ENCODE results near the gene RPGRIP1.

Gene RPGRIP1

GRCh38 chr14:21279783-21280182 is at the start of gene RPGRIP1:
Gene RPGRIP1 (plus strand): TSS chr14:21280083. CDS start chr14:21287977, 7,894 bp downstream.
- H3K4me3 Mint-ChIP-seq = no peak within 1 kb of the TSS
- H3K9me3 Mint-ChIP-seq = no peaks in the 10 kb centered on the region
- no peak within 1 kb of the TSS for H3K27ac Mint-ChIP-seq
- no peaks in the 10 kb centered on the region for H3K4me1 Mint-ChIP-seq (ENCODE audit: low read depth)
- H3K27me3 Mint-ChIP-seq = no peaks in the 10 kb centered on the region
- H3K36me3 Mint-ChIP-seq (ENCODE audit: low read depth) = no peaks in the 10 kb centered on the region

GRCh38 chr14:21231020-21231652 is 48.7 kb upstream of the RPGRIP1 start:
- Mint-ChIP-seq H3K9me3 (no peaks in the 10 kb centered on the region), H3K4me3 (peak overlapping the region; percentile 76), H3K36me3 (ENCODE audit: low read depth) (peaks cover 89% of the 10 kb centered on the region), H3K4me1 (ENCODE audit: low read depth) (peaks cover 87% of the 10 kb centered on the region), H3K27ac (peak overlapping the region; percentile 84), H3K27me3 (no peaks in the 10 kb centered on the region)

- H3K4me1 Mint-ChIP-seq (ENCODE audit: low read depth) = peaks cover 89% of the 10 kb centered on the region
- H3K27ac Mint-ChIP-seq = peak overlapping the region; percentile 81
- peaks cover 91% of the 10 kb centered on the region for H3K36me3 Mint-ChIP-seq (ENCODE audit: low read depth)
- peak overlapping the region; percentile 24 for H3K4me3 Mint-ChIP-seq
- H3K9me3 Mint-ChIP-seq = no peaks in the 10 kb centered on the region
- H3K27me3 Mint-ChIP-seq = no peaks in the 10 kb centered on the region
These were observed 46.3 kb upstream of the RPGRIP1 start for GRCh38 chr14:21233457-21234076.

- Mint-ChIP-seq H3K27ac (peak overlapping the region; percentile 81), H3K36me3 (ENCODE audit: low read depth) (peaks cover 96% of the 10 kb centered on the region), H3K9me3 (no peaks in the 10 kb centered on the region), H3K4me1 (ENCODE audit: low read depth) (peaks cover 95% of the 10 kb centered on the region), H3K4me3 (peak overlapping the region; percentile 24), H3K27me3 (no peaks in the 10 kb centered on the region)
These were observed 45.8 kb upstream of the RPGRIP1 start for GRCh38 chr14:21234112-21234511.

- Mint-ChIP-seq H3K36me3 (ENCODE audit: low read depth) (peaks cover 92% of the 10 kb centered on the region), H3K4me1 (ENCODE audit: low read depth) (peaks cover 89% of the 10 kb centered on the region), H3K27me3 (no peaks in the 10 kb centered on the region), H3K27ac (peak overlapping the region; percentile 14), H3K4me3 (no peak overlapping the region), H3K9me3 (no peaks in the 10 kb centered on the region)
These were observed 42.7 kb upstream of the RPGRIP1 start for GRCh38 chr14:21236948-21237797.

GRCh38 chr14:21238823-21239518 is 40.9 kb upstream of the RPGRIP1 start:
- H3K27ac Mint-ChIP-seq = peak overlapping the region; percentile 79
- H3K9me3 Mint-ChIP-seq = no peaks in the 10 kb centered on the region
- no peaks in the 10 kb centered on the region for H3K27me3 Mint-ChIP-seq
- H3K36me3 Mint-ChIP-seq (ENCODE audit: low read depth) = peaks cover 91% of the 10 kb centered on the region
- peaks cover 87% of the 10 kb centered on the region for H3K4me1 Mint-ChIP-seq (ENCODE audit: low read depth)
- H3K4me3 Mint-ChIP-seq = peak overlapping the region; percentile 2

GRCh38 chr14:21240417-21240816 is 39.5 kb upstream of the RPGRIP1 start:
- peak overlapping the region; percentile 17 for H3K4me3 Mint-ChIP-seq
- no peaks in the 10 kb centered on the region for H3K27me3 Mint-ChIP-seq
- peaks cover 81% of the 10 kb centered on the region for H3K4me1 Mint-ChIP-seq (ENCODE audit: low read depth)
- H3K9me3 Mint-ChIP-seq = no peaks in the 10 kb centered on the region
- H3K36me3 Mint-ChIP-seq (ENCODE audit: low read depth) = peaks cover 86% of the 10 kb centered on the region
- H3K27ac Mint-ChIP-seq = no peak overlapping the region

- peaks cover 78% of the 10 kb centered on the region for H3K4me1 Mint-ChIP-seq (ENCODE audit: low read depth)
- no peaks in the 10 kb centered on the region for H3K9me3 Mint-ChIP-seq
- H3K4me3 Mint-ChIP-seq = no peak overlapping the region
- H3K27me3 Mint-ChIP-seq = no peaks in the 10 kb centered on the region
- peak overlapping the region; percentile 43 for H3K27ac Mint-ChIP-seq
- H3K36me3 Mint-ChIP-seq (ENCODE audit: low read depth) = peaks cover 84% of the 10 kb centered on the region
These were observed 38.6 kb upstream of the RPGRIP1 start for GRCh38 chr14:21241218-21241819.

GRCh38 chr14:21244544-21244943 is 35.3 kb upstream of the RPGRIP1 start:
- Mint-ChIP-seq H3K9me3 (no peaks in the 10 kb centered on the region), H3K36me3 (ENCODE audit: low read depth) (peaks cover 82% of the 10 kb centered on the region), H3K27ac (peak overlapping the region; percentile 31), H3K4me3 (no peak overlapping the region), H3K27me3 (no peaks in the 10 kb centered on the region), H3K4me1 (ENCODE audit: low read depth) (peaks cover 77% of the 10 kb centered on the region)

- Mint-ChIP-seq H3K4me3 (no peak overlapping the region), H3K9me3 (no peaks in the 10 kb centered on the region), H3K27me3 (no peaks in the 10 kb centered on the region), H3K36me3 (ENCODE audit: low read depth) (peaks cover 84% of the 10 kb centered on the region), H3K27ac (no peak overlapping the region), H3K4me1 (ENCODE audit: low read depth) (peaks cover 80% of the 10 kb centered on the region)
These were observed 34.1 kb upstream of the RPGRIP1 start for GRCh38 chr14:21245813-21246212.

- peaks cover 85% of the 10 kb centered on the region for H3K36me3 Mint-ChIP-seq (ENCODE audit: low read depth)
These were observed 31.5 kb upstream of the RPGRIP1 start for GRCh38 chr14:21248338-21248737.

GRCh38 chr14:21248739-21249411 is 31.0 kb upstream of the RPGRIP1 start:
- no peaks in the 10 kb centered on the region for H3K27me3 Mint-ChIP-seq
- H3K4me3 Mint-ChIP-seq = peak overlapping the region; percentile 5
- H3K36me3 Mint-ChIP-seq (ENCODE audit: low read depth) = peaks cover 86% of the 10 kb centered on the region
- no peaks in the 10 kb centered on the region for H3K9me3 Mint-ChIP-seq
- H3K27ac Mint-ChIP-seq = peak overlapping the region; percentile 43
- peaks cover 85% of the 10 kb centered on the region for H3K4me1 Mint-ChIP-seq (ENCODE audit: low read depth)

More at GRCh38 chr14:21248338-21248737, 31.5 kb upstream of the RPGRIP1 start:
- H3K27ac Mint-ChIP-seq = peak overlapping the region; percentile 43
- peak overlapping the region; percentile 21 for H3K4me3 Mint-ChIP-seq
- H3K9me3 Mint-ChIP-seq = no peaks in the 10 kb centered on the region
- no peaks in the 10 kb centered on the region for H3K27me3 Mint-ChIP-seq
- H3K4me1 Mint-ChIP-seq (ENCODE audit: low read depth) = peaks cover 83% of the 10 kb centered on the region

- Mint-ChIP-seq H3K4me3 (no peak overlapping the region), H3K4me1 (ENCODE audit: low read depth) (peaks cover 87% of the 10 kb centered on the region), H3K27ac (no peak overlapping the region), H3K27me3 (no peaks in the 10 kb centered on the region), H3K9me3 (no peaks in the 10 kb centered on the region), H3K36me3 (ENCODE audit: low read depth) (peaks cover 93% of the 10 kb centered on the region)
These were observed 28.7 kb upstream of the RPGRIP1 start for GRCh38 chr14:21251215-21251614.

GRCh38 chr14:21252149-21252548 is 27.7 kb upstream of the RPGRIP1 start:
- Mint-ChIP-seq H3K36me3 (ENCODE audit: low read depth) (peaks cover 89% of the 10 kb centered on the region), H3K4me1 (ENCODE audit: low read depth) (peaks cover 86% of the 10 kb centered on the region), H3K9me3 (no peaks in the 10 kb centered on the region), H3K27ac (peak overlapping the region; percentile 50), H3K4me3 (peak overlapping the region; percentile 14), H3K27me3 (no peaks in the 10 kb centered on the region)
